LNCaP clone FGC (cell line): Measurements from ENCODE around the gene ME3.
A peak's percentile ranks its signal among the peaks of the same experiment; 100 is the strongest.

ENCODE experiments used
- DNase-seq: peaks from one replicate; pipeline ENCODE4 v3.0.0-alpha.2; 2011; ENCODE audit warnings: low read depth
- H3K4me3 ChIP-seq: 2 replicates; pipeline ENCODE4 v1.5.1; 2011; ENCODE audit warnings: mild to moderate bottlenecking, low read depth, low read length, control low read depth
- CTCF ChIP-seq: IDR thresholded peaks from 2 replicates; pipeline ENCODE4 v1.5.1; 2012; ENCODE audit warnings: mild to moderate bottlenecking; ENCODE audit not compliant: control insufficient read depth, insufficient read depth; ENCODE audit errors: extremely low read depth

Gene ME3

DNA sequence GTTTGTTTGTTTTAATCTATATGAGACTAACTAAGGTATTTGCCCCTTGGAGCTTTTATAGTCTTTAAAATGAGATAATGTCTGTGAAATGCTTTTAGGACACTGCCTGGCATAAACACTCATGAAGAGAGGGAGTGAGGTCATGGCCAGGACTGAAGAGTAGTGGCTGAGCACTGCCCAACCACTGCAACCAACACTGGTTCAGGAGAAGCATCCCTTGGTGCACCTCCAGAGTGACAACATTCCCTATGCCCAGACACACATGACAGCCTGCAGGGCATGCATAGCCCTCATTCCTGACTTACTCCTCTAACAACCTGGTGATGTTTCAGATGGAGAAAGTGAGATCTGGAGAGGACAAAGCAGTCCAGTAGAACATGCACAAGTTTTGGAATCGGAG is 36.1 kb downstream of the ME3 start:
- no peak for DNase-seq
- no peak overlapping the region for H3K4me3 ChIP-seq
- TF ChIP-seq CTCF: no peak

DNA sequence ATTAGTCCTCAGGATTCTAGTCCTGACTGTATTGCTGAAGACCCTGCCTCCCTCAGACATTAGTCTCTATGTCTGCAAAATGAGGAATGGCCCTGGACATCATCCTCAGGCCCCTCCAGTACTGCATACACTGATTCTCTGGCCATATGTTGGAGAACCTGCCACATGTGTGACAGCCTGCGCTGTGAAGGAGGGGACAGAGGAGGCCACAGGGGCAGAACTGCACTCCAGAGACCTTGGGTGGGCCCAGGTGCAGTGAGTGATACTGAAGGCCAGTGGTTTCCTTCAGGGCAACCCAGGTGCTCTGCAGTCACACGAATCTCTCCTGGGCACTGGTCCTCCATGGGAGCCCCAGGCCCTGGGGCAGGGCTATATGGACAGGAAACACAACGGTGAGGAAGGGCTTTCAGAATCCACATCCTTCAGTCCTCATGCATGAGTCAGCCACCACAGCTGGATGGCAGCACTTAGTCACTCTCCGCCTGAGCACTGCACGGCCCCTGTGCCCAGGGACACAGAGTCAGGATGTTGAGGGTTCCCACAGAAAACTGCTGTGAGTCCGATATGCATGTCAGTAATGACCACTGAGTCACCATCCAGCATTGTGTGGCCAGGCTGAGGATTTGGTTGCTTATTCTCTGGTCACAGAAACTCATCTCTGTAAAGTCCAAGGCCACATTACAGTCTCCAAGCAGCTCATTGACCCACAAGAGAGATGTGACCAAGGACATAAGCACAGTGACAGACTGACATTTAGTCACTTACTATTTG is 39.7 kb downstream of the ME3 start:
- TF ChIP-seq CTCF: 0 out of 2 replicates have a peak, but pooled peaks have one; percentile 12
- no peak for DNase-seq
- H3K4me3 ChIP-seq: no peak overlapping the region

- no peak for TF ChIP-seq CTCF
- no peak overlapping the region for H3K4me3 ChIP-seq
- no peak for DNase-seq
Measured at GRCh38 chr11:86630229-86630981, 42.0 kb downstream of the ME3 start.

DNA sequence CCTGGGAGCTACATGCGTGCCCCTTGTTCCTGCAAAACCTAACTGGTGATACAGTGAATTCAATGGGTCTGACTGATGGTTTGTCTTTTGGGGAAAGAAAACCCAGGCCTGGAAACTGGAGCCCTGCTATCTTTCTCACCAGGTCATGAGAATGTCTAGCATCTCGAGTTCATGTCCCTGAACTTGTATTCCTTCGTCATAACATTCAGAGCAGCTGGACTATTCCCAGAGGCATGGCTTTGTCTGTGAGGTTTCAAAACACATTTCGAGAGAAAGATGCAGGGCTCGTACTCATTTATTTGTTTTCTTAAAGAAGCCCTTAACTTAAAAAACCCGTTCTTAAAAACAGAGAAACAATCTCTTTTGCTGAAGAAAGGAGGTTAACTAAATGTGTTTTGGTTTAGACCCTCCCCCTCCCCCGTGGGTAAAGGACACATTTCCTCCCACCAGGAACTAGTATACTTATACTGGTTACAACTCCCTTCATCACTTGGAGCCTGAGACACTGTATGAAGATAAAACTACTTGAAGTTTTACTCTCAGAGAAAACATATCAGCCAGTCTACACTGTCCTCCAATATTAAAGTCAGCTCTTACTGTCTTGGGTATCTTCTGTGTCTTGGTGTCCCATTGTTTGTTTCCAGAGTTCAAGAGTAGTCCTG is 43.2 kb downstream of the ME3 start:
- DNase-seq: no peak
- no peak for TF ChIP-seq CTCF

GRCh38 chr11:86627776-86628455 is 44.5 kb downstream of the ME3 start:
- TF ChIP-seq CTCF: no peak
- DNase-seq: no peak
- no peak overlapping the region for H3K4me3 ChIP-seq

More for the DNA sequence above, 43.2 kb downstream of the ME3 start:
- H3K4me3 ChIP-seq: no peak overlapping the region

GRCh38 chr11:86625981-86626380 is 46.4 kb downstream of the ME3 start:
- no peak for DNase-seq
- H3K4me3 ChIP-seq: no peak overlapping the region
- TF ChIP-seq CTCF: no peak
